ENCODE measurements around the gene CPNE9. TPM values are rescaled to one million over a fixed set of nuclear protein-coding genes. Genes with fewer than 3 reads are reported as not detected.
A peak's percentile ranks its signal among the peaks of the same experiment; 100 is the strongest.

The CPNE9 gene
- total RNA-seq, 1 donor from 2014 or later: 54.6 TPM

DNA sequence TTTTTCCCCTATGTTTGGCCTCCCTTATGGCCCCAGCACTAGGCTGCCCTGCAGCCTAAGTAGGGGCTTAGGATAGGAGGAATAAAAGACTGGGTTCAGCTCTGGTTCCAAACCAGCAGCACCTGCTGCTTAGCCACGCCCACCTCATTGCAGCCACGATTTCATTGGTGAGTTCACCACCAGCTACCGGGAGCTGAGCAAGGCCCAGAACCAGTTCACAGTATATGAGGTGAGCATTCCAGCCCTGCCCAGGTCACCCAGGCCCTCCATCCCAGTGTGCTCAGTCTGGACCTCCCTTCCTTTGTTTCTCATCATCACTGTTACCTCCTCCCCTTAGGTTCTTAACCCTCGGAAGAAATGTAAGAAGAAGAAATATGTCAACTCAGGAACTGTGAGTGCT, 11.5 kb downstream of the CPNE9 start:
- peaks cover 2% of the 10 kb centered on the region for H3K4me1 Mint-ChIP-seq (ENCODE audit: low read depth, unreplicated experiment)
- peaks cover 5% of the 10 kb centered on the region for H3K9me3 Mint-ChIP-seq (ENCODE audit: unreplicated experiment)
- peaks cover 16% of the 10 kb centered on the region for H3K36me3 Mint-ChIP-seq (ENCODE audit: unreplicated experiment)
- no peak overlapping the region for H3K4me3 Mint-ChIP-seq (ENCODE audit: unreplicated experiment)
- TF ChIP-seq, protein P1, sequence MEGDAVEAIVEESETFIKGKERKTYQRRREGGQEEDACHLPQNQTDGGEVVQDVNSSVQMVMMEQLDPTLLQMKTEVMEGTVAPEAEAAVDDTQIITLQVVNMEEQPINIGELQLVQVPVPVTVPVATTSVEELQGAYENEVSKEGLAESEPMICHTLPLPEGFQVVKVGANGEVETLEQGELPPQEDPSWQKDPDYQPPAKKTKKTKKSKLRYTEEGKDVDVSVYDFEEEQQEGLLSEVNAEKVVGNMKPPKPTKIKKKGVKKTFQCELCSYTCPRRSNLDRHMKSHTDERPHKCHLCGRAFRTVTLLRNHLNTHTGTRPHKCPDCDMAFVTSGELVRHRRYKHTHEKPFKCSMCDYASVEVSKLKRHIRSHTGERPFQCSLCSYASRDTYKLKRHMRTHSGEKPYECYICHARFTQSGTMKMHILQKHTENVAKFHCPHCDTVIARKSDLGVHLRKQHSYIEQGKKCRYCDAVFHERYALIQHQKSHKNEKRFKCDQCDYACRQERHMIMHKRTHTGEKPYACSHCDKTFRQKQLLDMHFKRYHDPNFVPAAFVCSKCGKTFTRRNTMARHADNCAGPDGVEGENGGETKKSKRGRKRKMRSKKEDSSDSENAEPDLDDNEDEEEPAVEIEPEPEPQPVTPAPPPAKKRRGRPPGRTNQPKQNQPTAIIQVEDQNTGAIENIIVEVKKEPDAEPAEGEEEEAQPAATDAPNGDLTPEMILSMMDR (IDR thresholded peaks at IDR 0.05; ENCODE audit: partially characterized antibody, unreplicated experiment): no peak
- no peak for DNase-seq
- H3K27me3 Mint-ChIP-seq (ENCODE audit: unreplicated experiment): peaks cover 4% of the 10 kb centered on the region
- no peak overlapping the region for H3K27ac Mint-ChIP-seq (ENCODE audit: unreplicated experiment)

DNA sequence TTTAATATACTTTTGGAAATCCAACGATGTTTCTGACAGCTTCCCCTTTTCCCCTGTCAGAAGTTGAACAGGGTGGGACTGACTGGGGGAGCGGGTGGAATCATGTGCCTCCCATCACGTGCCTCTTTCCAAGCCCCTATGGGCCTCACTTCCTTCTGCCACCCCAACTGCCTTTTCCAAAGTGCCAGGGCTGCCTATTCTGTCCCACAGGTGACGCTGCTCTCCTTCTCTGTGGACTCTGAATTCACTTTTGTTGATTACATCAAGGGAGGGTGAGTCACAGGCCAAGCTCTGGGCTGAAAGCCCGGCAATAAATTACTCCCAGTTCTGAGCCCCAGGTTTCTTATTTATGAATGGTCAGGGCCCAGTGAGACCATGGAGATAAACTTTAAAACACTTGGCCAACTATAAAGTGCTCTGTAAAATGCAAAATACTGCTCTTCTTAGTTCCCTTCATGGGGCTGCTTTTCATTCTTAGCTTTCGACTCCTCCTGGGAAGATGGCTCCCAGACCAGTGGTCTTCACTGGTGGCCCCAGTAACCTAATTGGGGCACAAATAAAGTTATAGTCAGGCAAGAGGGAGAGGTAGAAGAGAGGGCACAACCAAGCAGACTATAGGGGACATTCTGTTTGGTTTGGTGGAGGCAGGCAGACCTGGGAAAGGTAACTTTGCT, 12.3 kb downstream of the CPNE9 start:
- Mint-ChIP-seq H3K27me3 (ENCODE audit: unreplicated experiment) (peaks cover 4% of the 10 kb centered on the region), H3K27ac (ENCODE audit: unreplicated experiment) (no peak overlapping the region)
- DNase-seq: no peak

GRCh38 chr3:9716801-9717555, 13.3 kb downstream of the CPNE9 start:
- TF ChIP-seq, protein P1 (IDR thresholded peaks at IDR 0.05; ENCODE audit: partially characterized antibody, unreplicated experiment): no peak
- Mint-ChIP-seq H3K4me3 (ENCODE audit: unreplicated experiment) (no peak overlapping the region), H3K4me1 (ENCODE audit: low read depth, unreplicated experiment) (peaks cover 14% of the 10 kb centered on the region), H3K27me3 (ENCODE audit: unreplicated experiment) (peaks cover 4% of the 10 kb centered on the region), H3K36me3 (ENCODE audit: unreplicated experiment) (peaks cover 16% of the 10 kb centered on the region), H3K9me3 (ENCODE audit: unreplicated experiment) (peaks cover 5% of the 10 kb centered on the region), H3K27ac (ENCODE audit: unreplicated experiment) (peak overlapping the region; percentile 3)
- no peak for DNase-seq

More for the DNA sequence above, 12.3 kb downstream of the CPNE9 start:
- H3K9me3 Mint-ChIP-seq (ENCODE audit: unreplicated experiment): peaks cover 5% of the 10 kb centered on the region
- TF ChIP-seq, protein P1 (IDR thresholded peaks at IDR 0.05; ENCODE audit: partially characterized antibody, unreplicated experiment): no peak
- H3K4me1 Mint-ChIP-seq (ENCODE audit: low read depth, unreplicated experiment): peaks cover 7% of the 10 kb centered on the region
- no peak overlapping the region for H3K4me3 Mint-ChIP-seq (ENCODE audit: unreplicated experiment)
- H3K36me3 Mint-ChIP-seq (ENCODE audit: unreplicated experiment): peaks cover 16% of the 10 kb centered on the region

DNA sequence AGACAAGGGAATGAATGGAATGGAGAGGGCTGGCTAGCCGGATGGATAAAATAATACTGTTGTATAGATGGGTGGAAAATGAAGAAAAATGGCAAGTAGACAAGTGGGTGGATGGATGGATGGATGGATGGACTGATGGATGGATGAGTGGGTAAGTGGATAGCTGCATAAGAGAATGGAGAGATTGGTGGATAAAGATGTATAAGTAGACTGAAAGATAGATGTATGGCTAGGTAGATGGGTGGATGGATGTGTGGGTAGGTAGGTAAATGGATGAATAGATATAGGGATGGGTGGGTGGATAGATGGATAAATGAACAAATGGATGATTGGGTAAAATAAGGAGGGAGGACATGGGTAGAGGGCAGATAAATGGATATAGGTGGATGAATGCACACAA, 13.9 kb downstream of the CPNE9 start:
- TF ChIP-seq, protein P1 (IDR thresholded peaks at IDR 0.05; ENCODE audit: partially characterized antibody, unreplicated experiment): no peak
- peaks cover 16% of the 10 kb centered on the region for H3K36me3 Mint-ChIP-seq (ENCODE audit: unreplicated experiment)
- no peak overlapping the region for H3K27ac Mint-ChIP-seq (ENCODE audit: unreplicated experiment)
- H3K4me1 Mint-ChIP-seq (ENCODE audit: low read depth, unreplicated experiment): peaks cover 14% of the 10 kb centered on the region
- no peak overlapping the region for H3K4me3 Mint-ChIP-seq (ENCODE audit: unreplicated experiment)
- no peak for DNase-seq
- H3K9me3 Mint-ChIP-seq (ENCODE audit: unreplicated experiment): peaks cover 5% of the 10 kb centered on the region
- peaks cover 4% of the 10 kb centered on the region for H3K27me3 Mint-ChIP-seq (ENCODE audit: unreplicated experiment)

DNA sequence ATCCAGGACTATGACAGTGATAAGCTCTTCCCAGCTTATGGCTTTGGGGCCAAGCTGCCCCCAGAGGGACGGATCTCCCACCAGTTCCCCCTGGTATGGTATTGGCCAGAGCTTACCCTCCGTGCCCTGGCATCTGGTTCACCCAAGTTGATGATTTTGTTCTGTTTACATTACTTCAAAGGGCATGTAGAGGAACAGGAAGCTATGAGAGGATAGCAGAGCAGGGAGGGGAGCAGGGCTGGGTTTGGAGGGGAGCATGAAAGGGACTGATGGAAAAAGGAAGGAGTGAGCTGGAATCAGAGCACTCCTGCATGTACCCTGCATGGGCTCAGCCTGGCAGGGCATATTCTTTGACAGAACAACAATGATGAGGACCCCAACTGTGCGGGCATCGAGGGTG, 14.5 kb downstream of the CPNE9 start:
- peaks cover 15% of the 10 kb centered on the region for H3K36me3 Mint-ChIP-seq (ENCODE audit: unreplicated experiment)
- H3K27ac Mint-ChIP-seq (ENCODE audit: unreplicated experiment): no peak overlapping the region
- DNase-seq: no peak
- peaks cover 3% of the 10 kb centered on the region for H3K27me3 Mint-ChIP-seq (ENCODE audit: unreplicated experiment)
- H3K4me1 Mint-ChIP-seq (ENCODE audit: low read depth, unreplicated experiment): peaks cover 14% of the 10 kb centered on the region
- H3K9me3 Mint-ChIP-seq (ENCODE audit: unreplicated experiment): peaks cover 5% of the 10 kb centered on the region
- no peak overlapping the region for H3K4me3 Mint-ChIP-seq (ENCODE audit: unreplicated experiment)
- TF ChIP-seq, protein P1 (IDR thresholded peaks at IDR 0.05; ENCODE audit: partially characterized antibody, unreplicated experiment): no peak

All from glutamatergic neuron (in vitro differentiated cells).